Spleen (tissue), 11 donors: Measurements from ENCODE around the gene PHACTR1. TPM values are rescaled to one million over a fixed set of nuclear protein-coding genes. Genes with fewer than 3 reads are reported as not detected.

Experiments
- DNase-seq: peaks from one replicate; pipeline ENCODE4 v3.0.0-alpha.2; 2020
- H3K27ac ChIP-seq, 8 donors: fragments of 200-600 bp; sonication (generic) in 7 of 8; 1 replicate in 4 of 8; 2 replicates in 4 of 8; pipeline versions ENCODE4 v1.5.0 to v1.8.0; 2016 to 2021; ENCODE audit warnings: inconsistent platforms in 4 of 8, mild to moderate bottlenecking in 4 of 8, moderate library complexity in 1 of 8
- H3K27me3 ChIP-seq, 7 donors: fragments of 200-600 bp; sonication (generic) in 6 of 7; replicated peaks in 1 of 7; 1 replicate in 4 of 7; 2 replicates in 3 of 7; pipeline versions ENCODE4 v1.5.0 to v1.8.0; 2016 to 2021; ENCODE audit warnings: inconsistent platforms in 3 of 7, mild to moderate bottlenecking in 1 of 7
- H3K36me3 ChIP-seq, 6 donors: fragments of 200-600 bp; sonication (generic) in 5 of 6; 1 replicate in 4 of 6; 2 replicates in 2 of 6; pipeline versions ENCODE4 v1.5.0 to v1.8.0; 2016 to 2021; ENCODE audit warnings: inconsistent platforms in 2 of 6
- H3K4me1 ChIP-seq, 6 donors: fragments of 200-600 bp; sonication (generic) in 5 of 6; 1 replicate in 3 of 6; 2 replicates in 3 of 6; pipeline versions ENCODE4 v1.5.0 to v1.8.0; 2016 to 2021; ENCODE audit warnings: inconsistent platforms in 3 of 6
- H3K4me3 ChIP-seq, 8 donors: fragments of 200-600 bp; sonication (generic) in 7 of 8; 1 replicate in 4 of 8; 2 replicates in 4 of 8; pipeline versions ENCODE4 v1.5.0 to v1.8.0; 2016 to 2021; ENCODE audit warnings: inconsistent platforms in 4 of 8, mild to moderate bottlenecking in 4 of 8, moderate library complexity in 2 of 8
- H3K9me3 ChIP-seq, 8 donors: fragments of 200-600 bp; sonication (generic) in 7 of 8; 1 replicate in 4 of 8; 2 replicates in 4 of 8; pipeline versions ENCODE4 v1.5.0 to v1.8.0; 2016 to 2021; ENCODE audit warnings: inconsistent platforms in 4 of 8
- POLR2A ChIP-seq, 3 donors: fragments of 450-650 bp; IDR thresholded peaks; one replicate each; pipeline ENCODE4 v1.5.1; 2017; ENCODE audit warnings: antibody characterized with exemption in 3 of 3, mild to moderate bottlenecking in 1 of 3
- POLR2AphosphoS5 ChIP-seq, 3 donors: sonication (generic); formaldehyde crosslinking; IDR thresholded peaks; one replicate each; pipeline ENCODE4 v1.5.1; 2017; ENCODE audit warnings: antibody characterized with exemption in 3 of 3
- WGBS, 5 donors: extraction: QIAGEN DNeasy Blood & Tissue Kit in 3 of 5; methylation state at CpG; one replicate each; pipeline versions ENCODE4 v1.1.5 to v1.1.7; 2013 to 2018; 5-methylcytosine and 5-hydroxymethylcytosine counted together
- intact Hi-C: fragments of 100-400 bp; cut with DNase I; formaldehyde crosslinking; loops from one replicate; pipeline ENCODE4 v1.15.0; 2023; ENCODE audit warnings: low total_unique reads
- polyA plus RNA-seq, 3 donors: library from polyadenylated mRNA; stranded (reverse); fragments of 200-250 nt; gene quantifications; one replicate each; pipeline ENCODE4 v1.2.1, GENCODE V29; 2013
- total RNA-seq, 7 donors: library from RNA; depleted of rRNA in 3 of 7; stranded (reverse); fragments of >200 nt in 3 of 7; fragmentation: NEBNext Ultra II Directional in 4 of 7; extraction: Animal tissue kit (Norgen Biotek cat#: 25700) in 4 of 7; gene quantifications; one replicate each; pipeline versions ENCODE4 v1.1.0 to v1.2.1, GENCODE V29; 2016 to 2021
- TF ChIP-seq, protein P1 (sequence below), 11 experiments: fragments of 200-600 bp in 7 of 11; fragments of 450-650 bp in 4 of 11; sonication (generic) in 4 of 11; IDR thresholded peaks in 8 of 11; conservative IDR thresholded peaks in 3 of 11; 1 replicate in 7 of 11; 2 replicates in 4 of 11; pipeline versions ENCODE4 v1.4.0 to v1.8.0; 2016 to 2021; ENCODE audit warnings: antibody characterized with exemption in 11 of 11, inconsistent platforms in 4 of 11, mild to moderate bottlenecking in 1 of 11
- donor health status: healthy with polysubstance abuse.
- donor health status: DM: no; HTN: no; CAD: no; lungs with moderate emphysema.
- donor health status: DM: no; HTN: no; CAD: no.
- donor health status: Bipolar disorder and iron deficiency.
- donor health status: healthy.
- donor health status: DM: no; HTN: no; CAD: no.
- donor health status: DM: yes; HTN: yes; CAD: no.

The PHACTR1 gene
- total and polyA plus RNA-seq, 10 donors, result 8.5 to 45.3 (median 30.8) TPM

DNA sequence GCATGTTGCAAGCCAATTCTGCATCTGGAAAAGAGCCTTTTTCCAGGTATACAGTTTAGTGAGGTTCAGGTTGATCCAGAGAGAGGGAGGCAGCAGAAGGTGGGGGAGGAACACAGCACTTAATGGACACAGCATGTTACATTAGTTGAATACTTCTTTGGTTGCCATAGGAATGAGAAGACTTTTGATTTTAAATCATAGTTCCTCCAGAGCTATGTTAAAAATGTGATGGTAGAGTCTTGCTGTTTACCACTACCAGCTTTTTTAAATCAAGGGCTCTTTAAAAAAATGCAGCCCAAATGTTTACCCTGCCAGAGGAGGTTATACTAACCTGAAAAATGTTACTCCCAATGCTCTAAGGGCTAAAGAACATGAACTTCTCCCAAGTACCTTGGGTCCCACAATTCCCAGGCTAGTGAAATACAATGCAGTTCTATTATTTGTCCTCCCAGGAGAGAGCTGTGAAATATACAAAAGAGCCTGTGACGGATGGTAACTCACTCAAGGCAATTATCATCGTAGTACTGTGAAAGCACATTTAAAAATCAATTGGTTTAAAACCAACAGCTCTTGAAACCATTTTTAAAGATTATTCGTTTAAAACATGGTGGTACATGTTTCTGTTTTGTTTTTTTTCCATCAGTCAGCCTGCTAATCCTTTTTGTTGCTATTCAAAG lies 6.9 kb upstream of the PHACTR1 start:
- no peak for DNase-seq
- Histone ChIP-seq H3K36me3 (no peaks in the 10 kb centered on the region), H3K4me1 (no peaks in the 10 kb centered on the region), H3K9me3 (no peaks in the 10 kb centered on the region), H3K27me3 (peaks cover 0 to 42% (median 0%) of the 10 kb centered on the region in 7 donors), H3K27ac (no peak overlapping the region), H3K4me3 (no peak overlapping the region)
- TF ChIP-seq POLR2A (IDR thresholded peaks at IDR 0.05) (no peak), POLR2AphosphoS5 (IDR thresholded peaks at IDR 0.05) (no peak)
- TF ChIP-seq, protein P1, sequence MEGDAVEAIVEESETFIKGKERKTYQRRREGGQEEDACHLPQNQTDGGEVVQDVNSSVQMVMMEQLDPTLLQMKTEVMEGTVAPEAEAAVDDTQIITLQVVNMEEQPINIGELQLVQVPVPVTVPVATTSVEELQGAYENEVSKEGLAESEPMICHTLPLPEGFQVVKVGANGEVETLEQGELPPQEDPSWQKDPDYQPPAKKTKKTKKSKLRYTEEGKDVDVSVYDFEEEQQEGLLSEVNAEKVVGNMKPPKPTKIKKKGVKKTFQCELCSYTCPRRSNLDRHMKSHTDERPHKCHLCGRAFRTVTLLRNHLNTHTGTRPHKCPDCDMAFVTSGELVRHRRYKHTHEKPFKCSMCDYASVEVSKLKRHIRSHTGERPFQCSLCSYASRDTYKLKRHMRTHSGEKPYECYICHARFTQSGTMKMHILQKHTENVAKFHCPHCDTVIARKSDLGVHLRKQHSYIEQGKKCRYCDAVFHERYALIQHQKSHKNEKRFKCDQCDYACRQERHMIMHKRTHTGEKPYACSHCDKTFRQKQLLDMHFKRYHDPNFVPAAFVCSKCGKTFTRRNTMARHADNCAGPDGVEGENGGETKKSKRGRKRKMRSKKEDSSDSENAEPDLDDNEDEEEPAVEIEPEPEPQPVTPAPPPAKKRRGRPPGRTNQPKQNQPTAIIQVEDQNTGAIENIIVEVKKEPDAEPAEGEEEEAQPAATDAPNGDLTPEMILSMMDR (IDR thresholded peaks at IDR 0.05 in 8 of 11, conservative IDR thresholded peaks at IDR 0.05 in 3 of 11), result no peak
- intact Hi-C loops, result no loop called here
- WGBS, 5 donors, result 56 to 71% (median 65%) methylated on average over 3 of the region's 3 CpGs

DNA sequence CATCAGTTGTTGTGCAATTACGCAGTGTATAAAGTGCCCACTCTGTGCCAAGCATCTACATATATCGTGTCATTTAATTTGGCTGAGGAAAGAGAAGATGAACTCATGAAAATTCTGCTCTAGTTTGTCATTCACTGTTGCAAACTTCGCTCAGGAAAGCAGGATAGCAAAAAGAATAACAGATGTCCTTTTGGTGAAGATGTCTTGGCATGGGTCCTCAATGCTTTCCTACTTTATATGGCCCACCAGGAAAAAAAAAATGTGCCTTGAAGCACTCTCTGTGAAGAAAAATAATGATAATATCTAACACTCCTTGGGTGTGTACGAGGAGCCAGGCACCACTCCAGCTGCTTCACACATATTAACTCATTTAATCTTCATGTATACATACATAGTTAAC lies 5.6 kb upstream of the PHACTR1 start:
- no peak for DNase-seq
- WGBS, 5 donors, result 76 to 81% (median 80%) methylated on average over 4 of the region's 4 CpGs
- Histone ChIP-seq H3K27me3 (peaks cover 0 to 40% (median 6%) of the 10 kb centered on the region in 7 donors), H3K4me1 (no peaks in the 10 kb centered on the region), H3K9me3 (no peaks in the 10 kb centered on the region), H3K27ac (no peak overlapping the region), H3K36me3 (no peaks in the 10 kb centered on the region), H3K4me3 (no peak overlapping the region)
- TF ChIP-seq POLR2A (IDR thresholded peaks at IDR 0.05) (no peak), POLR2AphosphoS5 (IDR thresholded peaks at IDR 0.05) (no peak)
- TF ChIP-seq, protein P1 (IDR thresholded peaks at IDR 0.05 in 8 of 11, conservative IDR thresholded peaks at IDR 0.05 in 3 of 11), result no peak
- intact Hi-C loops, result no loop called here

DNA sequence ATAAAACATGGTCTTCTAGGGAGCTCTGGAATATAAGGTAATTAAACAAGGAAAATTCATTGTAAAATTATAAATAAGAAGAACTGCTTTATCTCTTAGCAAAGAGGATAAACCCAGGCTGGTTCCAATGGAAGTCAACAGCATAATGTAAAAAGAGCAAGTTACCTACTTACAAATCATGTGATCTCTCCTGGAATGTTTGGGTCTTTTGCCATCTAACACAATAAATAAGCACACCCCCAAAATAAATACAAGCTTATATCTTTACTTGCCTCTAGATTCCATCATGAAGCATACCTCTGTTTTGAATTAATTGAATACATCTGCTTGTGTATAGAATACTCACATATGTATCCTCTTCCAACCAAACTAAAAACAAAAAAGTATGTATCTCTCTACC lies 2.5 kb upstream of the PHACTR1 start:
- DNase-seq, result no peak
- H3K27me3 ChIP-seq, result peaks cover 0 to 52% (median 16%) of the 10 kb centered on the region in 7 donors
- no peak overlapping the region for H3K4me3 ChIP-seq
- H3K27ac ChIP-seq, result no peak overlapping the region
- H3K9me3 ChIP-seq, result no peaks in the 10 kb centered on the region
- no peaks in the 10 kb centered on the region for H3K4me1 ChIP-seq
- no peaks in the 10 kb centered on the region for H3K36me3 ChIP-seq
- TF ChIP-seq POLR2A (IDR thresholded peaks at IDR 0.05) (no peak), POLR2AphosphoS5 (IDR thresholded peaks at IDR 0.05) (no peak)
- TF ChIP-seq, protein P1 (IDR thresholded peaks at IDR 0.05 in 8 of 11, conservative IDR thresholded peaks at IDR 0.05 in 3 of 11), result no peak
- intact Hi-C loops, result no loop called here

DNA sequence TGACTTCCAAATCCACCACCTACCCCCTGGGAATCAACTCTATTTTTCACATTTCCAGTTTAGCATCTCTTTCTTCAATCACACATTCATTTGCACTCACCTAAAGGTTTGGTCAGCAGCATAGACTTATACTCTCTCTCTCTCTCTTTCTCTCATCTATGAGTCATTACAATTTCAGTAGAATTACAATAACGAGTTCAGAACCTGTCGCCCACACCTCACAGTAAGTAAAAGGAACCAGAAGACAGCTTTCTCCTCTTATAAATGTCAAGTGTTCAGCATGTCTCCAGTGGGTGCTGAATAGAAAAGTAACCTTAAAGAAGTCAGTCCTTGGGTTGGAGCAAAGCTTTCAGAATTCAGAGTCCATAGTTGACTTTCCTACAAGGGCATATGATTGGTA lies 1.1 kb upstream of the PHACTR1 start:
- TF ChIP-seq POLR2AphosphoS5 (IDR thresholded peaks at IDR 0.05), result no peak
- TF ChIP-seq, protein P1 (IDR thresholded peaks at IDR 0.05 in 8 of 11, conservative IDR thresholded peaks at IDR 0.05 in 3 of 11), result no peak
- no peak for TF ChIP-seq POLR2A (IDR thresholded peaks at IDR 0.05)
- Histone ChIP-seq H3K4me3 (no peak overlapping the region), H3K9me3 (no peaks in the 10 kb centered on the region), H3K27me3 (peaks cover 0 to 53% (median 18%) of the 10 kb centered on the region in 7 donors), H3K4me1 (no peaks in the 10 kb centered on the region), H3K36me3 (no peaks in the 10 kb centered on the region), H3K27ac (no peak overlapping the region)
- intact Hi-C loops, result no loop called here
- no peak for DNase-seq
- 62 to 87% (median 82%) methylated on average over 2 of the region's 2 CpGs for WGBS, 5 donors
